DND-41 (cell line): ENCODE measurements around the gene AQP5.

Experiments used
- ATAC-seq: fragments of 200-7000 bp; cut with Tn5 transposase; 3 replicates; pipeline ENCODE4 v1.9.1; 2021; ENCODE audit warnings: low read depth; ENCODE audit not compliant: insufficient read depth
- DNase-seq: peaks from one replicate; pipeline ENCODE4 v3.0.0-alpha.2; 2020
- H2AFZ ChIP-seq: 2 replicates; pipeline ENCODE4 v1.6.0; 2012; ENCODE audit warnings: low read depth, low read length
- H3K27ac ChIP-seq: 2 replicates; pipeline ENCODE4 v1.5.1; 2012; ENCODE audit warnings: low read length, inconsistent platforms
- H3K27me3 ChIP-seq: fragments of 200-600 bp; sonication (generic); 2 replicates; pipeline ENCODE4 v1.6.0; 2012; ENCODE audit warnings: low read length, mild to moderate bottlenecking, inconsistent platforms; ENCODE audit not compliant: insufficient read depth, poor library complexity
- H3K36me3 ChIP-seq: 2 replicates; pipeline ENCODE4 v1.5.1; 2012; ENCODE audit warnings: low read length, inconsistent platforms; ENCODE audit not compliant: insufficient read depth
- H3K4me1 ChIP-seq: 2 replicates; pipeline ENCODE4 v1.5.1; 2012; ENCODE audit warnings: mild to moderate bottlenecking, low read length; ENCODE audit not compliant: insufficient read depth
- H3K4me2 ChIP-seq: 2 replicates; pipeline ENCODE4 v1.6.0; 2012; ENCODE audit warnings: mild to moderate bottlenecking, moderate library complexity, low read length, inconsistent platforms; ENCODE audit not compliant: insufficient read depth
- H3K4me3 ChIP-seq, 2 experiments: fragments of 200-600 bp in 1 of 2; shearing (Covaris generic) in 1 of 2; 2 replicates each; pipeline ENCODE4 v1.5.1; 2012 to 2016; ENCODE audit warnings: inconsistent platforms in 2 of 2, low read length in 2 of 2, mild to moderate bottlenecking in 2 of 2, low read depth in 1 of 2, moderate library complexity in 1 of 2
- H3K79me2 ChIP-seq: 2 replicates; pipeline ENCODE4 v1.6.0; 2012; ENCODE audit warnings: low read length, inconsistent platforms; ENCODE audit not compliant: insufficient read depth
- H3K9ac ChIP-seq: 2 replicates; pipeline ENCODE4 v1.6.0; 2012; ENCODE audit warnings: low read depth, mild to moderate bottlenecking, inconsistent platforms, low read length, moderate library complexity
- H3K9me3 ChIP-seq: 2 replicates; pipeline ENCODE4 v1.5.1; 2012; ENCODE audit warnings: low read length, moderate library complexity, mild to moderate bottlenecking, inconsistent platforms; ENCODE audit not compliant: insufficient read depth, severe bottlenecking
- H4K20me1 ChIP-seq: 2 replicates; pipeline ENCODE4 v1.6.0; 2012; ENCODE audit warnings: low read length; ENCODE audit not compliant: insufficient read depth
- CTCF ChIP-seq: IDR thresholded peaks from 2 replicates; pipeline ENCODE4 v1.5.1; 2012; ENCODE audit warnings: borderline replicate concordance, low read length, moderate library complexity, mild to moderate bottlenecking; ENCODE audit not compliant: poor library complexity, severe bottlenecking; ENCODE audit errors: extremely low read depth
- EZH2 ChIP-seq: IDR thresholded peaks from 3 replicates; pipeline ENCODE4 v1.6.1; 2012; ENCODE audit warnings: borderline replicate concordance, low read depth, mild to moderate bottlenecking, moderate library complexity, low read length, inconsistent platforms; ENCODE audit not compliant: severe bottlenecking

AQP5 gene

GRCh38 chr12:50006754-50007442 lies 45.2 kb downstream of the AQP5 start:
- DNase-seq (no peak), ATAC-seq (no peak)
- Histone ChIP-seq H3K9me3 (no peaks in the 10 kb centered on the region), H3K36me3 (peaks cover 90% of the 10 kb centered on the region), H3K4me2 (no peak overlapping the region), H2AFZ (no peak overlapping the region), H4K20me1 (peaks cover 18% of the 10 kb centered on the region; the same call in 1 of the 2 replicates), H3K79me2 (peaks cover 67% of the 10 kb centered on the region), H3K4me1 (no peaks in the 10 kb centered on the region), H3K27me3 (no peaks in the 10 kb centered on the region), H3K9ac (no peak overlapping the region), H3K27ac (no peak overlapping the region), H3K4me3 (no peak overlapping the region)
- no peak for TF ChIP-seq EZH2
- TF ChIP-seq CTCF: no peak

GRCh38 chr12:50013361-50014147 lies 51.9 kb downstream of the AQP5 start:
- no peak overlapping the region for H3K4me2 ChIP-seq
- DNase-seq (no peak), ATAC-seq (peak; percentile 50; the same call in 2 of the 3 replicates)
- no peak overlapping the region for H3K4me3 ChIP-seq
- no peak overlapping the region for H3K9ac ChIP-seq
- no peaks in the 10 kb centered on the region for H3K4me1 ChIP-seq
- TF ChIP-seq EZH2 (no peak), CTCF (no peak)
- peaks cover 25% of the 10 kb centered on the region for H4K20me1 ChIP-seq
- H3K79me2 ChIP-seq: peaks cover 92% of the 10 kb centered on the region
- peaks cover 74% of the 10 kb centered on the region for H3K36me3 ChIP-seq
- H3K27me3 ChIP-seq: no peaks in the 10 kb centered on the region
- H3K27ac ChIP-seq: no peak overlapping the region
- H3K9me3 ChIP-seq: no peaks in the 10 kb centered on the region
- H2AFZ ChIP-seq: no peak overlapping the region

- Histone ChIP-seq H3K9ac (no peak overlapping the region), H4K20me1 (peaks cover 32% of the 10 kb centered on the region), H3K4me3 (no peak overlapping the region), H3K4me2 (no peak overlapping the region), H3K27ac (no peak overlapping the region), H3K27me3 (no peaks in the 10 kb centered on the region), H3K36me3 (peaks cover 70% of the 10 kb centered on the region), H3K9me3 (no peaks in the 10 kb centered on the region), H3K4me1 (no peaks in the 10 kb centered on the region; the same call in 1 of the 2 replicates), H3K79me2 (peaks cover 93% of the 10 kb centered on the region), H2AFZ (no peak overlapping the region)
- TF ChIP-seq CTCF (no peak), EZH2 (no peak)
- DNase-seq (no peak), ATAC-seq (no peak)
Observed at GRCh38 chr12:50014342-50014741, 52.7 kb downstream of the AQP5 start.
